SKM-1 treated with dmso at 0.1 percent for 144 hours (cell line): Measurements from ENCODE around the gene NKX1-2.

Source experiments
- DNase-seq: peaks from one replicate; lab custom pipeline; 2025; ENCODE audit not compliant: unreplicated experiment; lab: John Stamatoyannopoulos, UW

Gene NKX1-2

DNA sequence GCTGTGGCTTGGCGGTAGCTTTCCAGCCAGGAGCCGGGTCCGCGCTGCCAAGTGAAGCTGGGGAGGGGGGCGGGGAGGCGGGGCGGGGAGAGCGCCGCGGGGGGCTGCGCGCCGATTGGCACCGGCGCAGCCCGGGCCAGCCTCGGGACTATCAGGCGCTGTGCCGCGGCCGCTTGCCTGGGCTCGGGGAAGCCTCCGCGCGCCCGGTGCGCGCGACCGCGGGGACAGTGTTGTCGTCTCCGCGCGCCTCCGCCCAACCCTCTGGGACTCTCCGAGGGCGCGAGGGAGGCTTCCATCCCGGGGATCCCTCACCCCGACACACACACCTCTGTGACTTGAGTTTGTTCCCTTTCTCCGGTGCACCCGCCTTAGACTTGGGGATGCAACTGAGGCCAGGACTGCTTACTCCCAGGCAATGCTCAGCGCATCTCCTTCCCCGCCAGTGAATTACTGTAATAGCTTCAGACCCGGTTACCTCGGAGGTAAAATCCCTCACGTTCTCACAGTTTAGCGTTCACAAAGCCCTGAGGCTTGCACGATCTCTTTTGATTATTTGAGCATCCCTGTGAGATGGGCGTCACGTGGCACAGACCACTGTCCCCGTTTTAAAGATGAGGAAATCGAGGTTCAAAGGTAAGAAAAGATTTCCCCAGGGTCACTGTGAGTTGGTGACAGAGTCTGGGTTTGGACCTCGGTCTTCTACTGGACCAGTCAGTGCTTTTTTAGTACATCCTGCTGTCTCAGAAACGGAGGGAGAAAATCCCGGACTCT, at the start of gene NKX1-2:
TSS of gene NKX1-2 (minus strand) at position 24 of the 771 bp plus-strand sequence. CDS start 92 bp downstream, outside the sequence.
- DNase-seq = no peak

DNA sequence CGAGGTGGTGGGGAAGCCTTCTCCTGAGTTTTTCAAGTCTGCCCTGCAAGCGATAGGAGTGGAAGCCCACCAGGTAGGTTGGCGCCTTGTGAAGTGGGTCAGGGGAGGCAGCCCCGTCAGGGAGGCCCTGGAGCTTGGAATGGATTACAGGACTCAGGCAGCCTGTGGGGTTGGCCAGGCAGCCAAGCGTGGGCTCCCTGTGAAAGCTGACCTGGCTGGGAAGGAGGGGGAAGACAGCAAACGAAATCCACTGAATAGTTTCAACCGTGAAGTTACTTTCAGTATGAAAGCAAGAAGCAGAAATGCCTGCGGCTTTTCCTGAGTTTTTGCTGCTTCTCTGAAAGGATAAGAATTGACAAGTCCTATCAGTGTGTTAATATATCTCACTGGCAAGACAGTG, 48.2 kb upstream of the NKX1-2 start:
- DNase-seq = no peak

DNA sequence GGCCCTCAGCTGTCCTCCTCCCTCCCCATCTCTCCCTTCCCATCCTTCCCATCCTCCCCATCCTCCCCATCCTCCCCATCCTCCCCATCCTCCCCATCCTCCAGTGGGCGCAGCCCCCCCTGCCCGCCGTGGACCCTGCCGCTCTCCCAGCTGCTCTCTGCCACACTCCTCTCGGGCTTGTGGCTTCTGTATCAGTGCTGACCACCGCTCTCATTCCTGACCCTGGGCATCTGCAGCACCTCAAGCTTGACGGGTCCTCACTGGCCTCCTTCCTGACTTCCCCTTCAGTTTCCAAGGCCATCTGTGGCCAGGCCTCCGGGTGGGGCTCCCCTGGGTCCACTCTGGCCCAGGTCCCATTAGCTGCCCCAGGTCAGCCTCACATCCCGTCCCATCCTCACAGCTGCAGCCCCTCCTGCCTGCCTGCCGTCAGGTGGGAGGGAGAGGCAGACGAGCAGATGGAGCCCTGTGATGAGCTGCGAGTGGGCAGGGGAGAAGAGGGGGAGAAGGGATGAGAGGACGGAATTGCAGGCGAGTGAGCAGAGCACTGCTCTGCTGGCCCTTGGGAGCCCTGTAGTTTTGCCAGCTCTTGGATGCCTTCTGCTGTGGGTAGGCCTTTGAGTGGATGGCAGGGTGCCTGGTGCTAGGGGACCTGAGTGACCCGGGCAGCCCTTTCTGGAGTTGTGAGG, 47.5 kb upstream of the NKX1-2 start:
- no peak for DNase-seq

DNA sequence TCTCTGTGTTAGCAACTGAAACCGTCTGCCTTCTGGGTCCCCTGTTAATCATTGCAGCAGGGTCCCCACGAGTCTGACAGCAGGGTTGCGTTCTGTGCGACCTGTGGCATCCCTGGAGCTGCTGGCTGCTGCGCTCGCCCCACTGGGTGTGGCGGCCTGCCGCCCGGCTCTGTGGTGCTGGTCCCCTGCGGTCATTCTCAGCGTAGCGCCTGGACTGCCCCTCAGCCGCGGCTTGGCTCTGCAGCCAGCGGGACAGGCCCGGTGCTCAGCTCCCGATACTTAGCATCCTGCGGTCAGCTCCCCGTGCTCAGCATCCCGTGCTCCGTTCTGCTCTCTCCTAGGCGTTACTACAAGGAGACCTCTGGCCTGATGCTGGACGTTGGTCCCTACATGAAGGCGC, 46.8 kb upstream of the NKX1-2 start:
- DNase-seq = no peak

DNA sequence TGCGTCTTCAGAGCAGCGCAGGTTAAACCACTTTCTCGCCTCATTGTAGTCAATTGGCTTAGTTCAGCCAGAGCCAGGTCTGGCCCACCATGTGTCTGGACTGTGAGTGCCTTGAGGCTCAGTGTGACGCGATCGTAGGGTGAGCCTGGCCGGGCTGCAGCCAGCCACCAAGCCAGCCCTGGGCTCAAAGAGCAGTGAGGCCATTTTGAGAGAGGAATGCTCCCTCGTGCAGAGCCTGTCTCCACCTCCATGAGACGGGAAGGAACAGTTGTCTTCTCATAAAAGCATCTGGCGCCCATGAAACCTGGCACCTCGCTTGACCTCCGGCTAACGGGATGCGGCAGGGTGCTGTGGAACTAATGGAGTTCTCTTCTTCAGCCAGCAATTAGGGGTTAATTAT, 46.3 kb upstream of the NKX1-2 start:
- no peak for DNase-seq

DNA sequence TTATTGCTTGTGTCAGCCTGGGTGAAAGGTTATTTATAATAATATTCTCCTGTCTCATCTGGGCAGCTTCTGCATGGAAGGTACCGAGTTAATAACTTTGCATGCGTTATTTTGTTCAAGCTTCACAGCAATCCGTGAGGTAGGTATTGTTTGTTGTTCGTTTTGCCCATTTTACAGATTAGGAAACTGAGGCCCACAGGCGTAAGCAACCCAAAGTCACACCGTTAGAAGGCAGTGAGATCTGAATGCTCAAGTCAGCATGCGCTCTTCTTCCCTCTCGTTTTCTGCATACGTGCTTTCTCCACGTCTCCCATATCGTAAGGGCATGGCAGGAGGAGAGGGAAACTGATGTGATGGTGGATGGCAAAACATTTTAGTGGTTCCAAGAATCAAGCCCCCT, 45.9 kb upstream of the NKX1-2 start:
- no peak for DNase-seq

DNA sequence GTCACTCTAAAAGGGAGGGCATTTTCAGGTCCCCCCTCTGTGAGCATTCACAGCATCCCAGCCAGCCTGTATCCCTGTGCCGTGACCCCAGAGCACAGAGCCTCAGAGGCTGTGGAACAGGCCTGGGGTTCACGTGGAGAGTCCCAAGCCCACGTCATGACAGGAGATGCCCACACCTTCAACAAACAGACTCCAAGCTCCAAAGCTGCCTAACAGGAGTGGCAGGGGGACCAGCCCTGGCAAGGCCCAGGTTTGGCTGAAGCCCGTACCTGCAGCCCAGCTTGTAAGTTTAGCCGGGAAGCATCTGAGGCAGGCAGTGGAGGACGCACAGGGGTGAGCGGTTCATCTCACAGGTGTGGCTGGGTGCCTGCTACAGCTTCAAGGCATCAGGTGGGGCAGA, 45.3 kb upstream of the NKX1-2 start:
- no peak for DNase-seq

DNA sequence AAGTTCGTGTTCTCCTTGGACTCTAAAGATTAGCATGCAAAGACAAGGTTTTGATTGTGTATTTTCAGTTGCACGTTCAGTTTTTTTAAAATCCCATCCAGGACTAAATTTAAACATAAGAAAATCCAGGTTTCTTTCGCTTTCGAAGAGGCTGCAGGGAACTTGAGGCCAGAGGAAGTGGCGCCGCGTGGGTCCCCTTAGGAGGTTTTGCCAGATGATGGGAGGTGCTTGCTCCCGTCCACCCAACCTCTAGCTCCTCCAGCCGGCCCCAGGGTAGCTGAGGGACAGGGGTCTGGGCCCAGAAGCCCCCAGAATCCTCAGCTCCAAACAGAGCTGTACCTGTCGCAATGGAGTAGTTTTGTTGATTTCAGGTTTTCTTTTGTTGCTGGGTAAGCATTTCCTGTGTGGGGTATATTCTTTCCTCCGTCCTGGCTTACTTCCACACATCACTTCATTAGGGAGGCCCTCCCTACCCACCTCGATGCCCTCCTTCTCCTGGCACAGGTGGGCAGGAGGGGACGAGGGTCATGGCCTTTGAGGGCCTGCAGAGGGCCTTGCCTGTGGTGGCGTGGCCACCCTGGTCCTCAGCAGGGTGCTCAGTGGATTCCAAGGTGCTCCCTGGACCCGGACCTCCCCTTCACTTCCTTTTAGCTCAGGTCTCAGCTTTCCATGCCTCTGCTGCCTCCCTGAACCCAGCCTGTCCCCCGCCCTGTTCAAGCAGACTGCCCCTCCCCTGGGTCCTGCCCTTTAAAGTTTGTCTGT, 44.4 kb upstream of the NKX1-2 start:
- no peak for DNase-seq

DNA sequence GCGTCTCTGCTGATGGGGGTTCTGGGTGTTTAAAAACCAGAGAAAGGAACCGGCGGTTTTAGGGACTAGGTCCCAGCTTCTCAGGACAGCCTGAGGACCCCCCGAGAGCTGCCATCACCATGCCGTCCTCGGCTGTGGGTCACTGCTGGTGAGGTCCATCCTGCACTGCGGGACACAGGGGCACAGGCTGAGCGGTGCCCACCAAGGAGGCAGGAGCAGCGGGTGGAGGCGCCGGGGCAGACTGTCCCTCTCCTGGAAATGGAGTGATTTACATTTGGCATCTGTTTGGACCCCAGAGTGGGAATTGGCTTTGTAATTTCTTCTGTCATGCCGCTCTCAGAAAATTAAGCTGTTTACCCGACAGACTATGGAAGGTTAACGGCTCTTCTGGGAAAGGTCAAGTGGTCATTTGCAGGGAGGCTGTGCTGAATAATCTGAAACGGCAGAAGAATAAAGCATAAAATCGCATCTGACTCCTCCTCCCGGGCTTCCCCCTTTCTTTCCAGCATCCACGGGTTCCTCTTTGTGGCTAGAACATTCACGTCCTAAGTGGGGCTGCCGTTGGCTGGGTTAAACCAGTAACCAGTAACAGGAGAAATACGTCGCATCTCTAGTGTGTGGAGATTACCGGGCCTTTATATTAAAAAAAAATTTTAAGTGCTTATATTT, 43.5 kb upstream of the NKX1-2 start:
- no peak for DNase-seq

DNA sequence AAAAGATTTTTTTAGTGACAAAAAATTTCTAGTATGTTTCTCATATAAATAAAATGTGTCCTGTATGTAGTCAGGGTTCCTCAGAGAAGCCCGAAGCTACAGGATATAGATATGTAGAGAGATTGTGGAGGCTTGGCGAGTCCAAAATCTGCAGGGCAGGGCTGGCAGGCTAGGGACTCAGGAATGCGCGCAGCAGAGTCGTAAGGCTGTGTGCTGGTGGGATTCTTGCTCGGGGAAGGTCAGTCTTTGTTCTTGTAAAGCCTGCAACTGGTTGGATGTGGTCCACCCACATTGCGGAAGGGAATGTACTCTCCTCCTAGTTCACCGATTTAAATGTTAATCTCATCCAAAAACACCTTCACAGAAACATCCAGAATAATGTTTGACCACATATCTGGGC, 42.4 kb upstream of the NKX1-2 start:
- no peak for DNase-seq

DNA sequence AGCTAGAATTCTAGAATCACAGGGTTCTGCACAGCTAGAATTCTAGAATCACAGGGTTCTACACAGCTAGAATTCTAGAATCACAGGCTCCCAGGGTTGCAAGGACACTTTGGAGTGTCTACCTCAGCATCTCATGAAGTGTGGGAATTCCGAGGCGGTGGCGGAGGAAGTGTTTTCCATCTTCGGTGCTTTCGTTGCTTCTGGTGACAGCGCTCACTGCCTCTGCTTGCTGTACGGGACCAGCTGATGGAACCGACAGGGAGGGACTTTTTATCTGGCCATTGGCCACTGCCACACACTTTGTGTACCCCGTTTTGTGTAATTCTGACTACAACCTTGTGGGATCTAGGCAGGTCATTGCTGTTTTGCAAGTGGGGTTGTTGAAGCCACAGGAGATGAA, 41.3 kb upstream of the NKX1-2 start:
- DNase-seq = no peak

DNA sequence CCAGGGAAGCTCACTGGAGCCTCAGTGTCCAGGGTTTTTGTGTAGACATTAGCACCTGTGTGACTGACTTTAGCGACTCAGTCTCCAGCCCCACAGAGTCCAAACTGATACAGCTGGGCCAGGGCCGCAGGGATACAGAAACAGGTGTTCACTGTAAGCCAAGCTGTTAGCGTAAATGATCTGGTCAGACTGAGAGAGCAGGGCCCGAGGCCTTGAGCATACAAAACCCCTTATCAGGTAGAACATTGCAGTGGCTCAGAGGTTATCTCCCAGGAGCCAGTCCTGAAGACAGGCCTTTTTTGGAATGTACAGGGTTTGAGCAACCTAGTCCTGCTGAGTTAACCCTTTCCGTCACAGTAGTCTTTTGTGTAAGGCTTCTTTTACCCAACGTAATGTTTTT, 36.8 kb upstream of the NKX1-2 start:
- no peak for DNase-seq

DNA sequence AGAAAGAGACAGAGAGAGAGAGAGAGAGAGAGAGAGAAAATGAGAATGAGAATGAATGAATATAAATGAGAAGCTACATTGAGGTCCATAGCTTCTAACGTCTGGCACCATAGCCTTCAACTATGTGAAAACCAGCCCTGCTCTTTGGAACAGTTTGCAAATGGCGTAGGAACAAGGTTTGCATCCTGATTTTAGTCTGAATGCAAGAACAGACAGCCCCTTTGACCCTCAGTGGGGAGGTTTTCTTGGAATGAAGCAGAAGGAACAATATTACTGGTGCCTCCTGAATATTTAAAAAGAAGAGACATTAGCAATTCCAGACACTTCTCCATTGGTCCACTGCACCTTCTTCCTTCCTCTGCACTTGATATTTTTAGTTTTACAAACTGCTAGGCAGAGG, 34.8 kb upstream of the NKX1-2 start:
- DNase-seq = no peak

DNA sequence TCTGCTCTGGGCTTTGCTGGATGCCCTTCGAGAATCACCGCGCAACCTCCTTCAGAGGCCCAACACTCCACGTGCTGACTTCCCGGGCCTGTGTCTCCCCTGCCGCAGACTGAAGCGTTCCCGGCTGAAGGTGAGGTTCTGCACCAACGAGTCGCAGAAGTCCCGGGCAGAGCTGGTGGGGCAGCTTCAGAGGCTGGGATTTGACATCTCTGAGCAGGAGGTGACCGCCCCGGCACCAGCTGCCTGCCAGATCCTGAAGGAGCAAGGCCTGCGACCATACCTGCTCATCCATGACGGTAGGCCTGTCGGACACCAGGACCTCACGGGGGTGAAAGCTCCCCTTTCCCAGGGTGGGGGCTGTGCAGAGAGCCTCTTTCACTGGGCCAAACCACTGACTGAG, 34.2 kb upstream of the NKX1-2 start:
- DNase-seq = no peak

DNA sequence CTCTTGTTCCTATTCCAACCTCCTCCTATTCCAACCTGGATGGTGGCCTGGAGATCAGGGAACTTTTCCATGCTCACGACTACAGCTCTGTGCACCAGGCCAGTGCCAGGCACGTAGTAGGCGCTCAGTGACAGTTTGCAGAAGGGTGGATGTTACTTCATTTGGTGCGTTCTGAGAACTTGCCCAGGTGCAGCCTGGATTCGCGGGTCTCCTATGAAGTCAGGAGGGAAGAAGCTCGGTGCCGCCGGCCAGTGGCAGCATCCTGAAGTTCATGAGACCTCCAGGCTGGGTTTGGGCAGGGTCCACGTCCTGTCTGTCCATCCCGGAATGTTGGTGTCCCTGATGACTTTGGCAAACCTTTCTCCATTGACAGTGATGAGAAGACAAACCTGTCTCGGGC, 33.0 kb upstream of the NKX1-2 start:
- no peak for DNase-seq

DNA sequence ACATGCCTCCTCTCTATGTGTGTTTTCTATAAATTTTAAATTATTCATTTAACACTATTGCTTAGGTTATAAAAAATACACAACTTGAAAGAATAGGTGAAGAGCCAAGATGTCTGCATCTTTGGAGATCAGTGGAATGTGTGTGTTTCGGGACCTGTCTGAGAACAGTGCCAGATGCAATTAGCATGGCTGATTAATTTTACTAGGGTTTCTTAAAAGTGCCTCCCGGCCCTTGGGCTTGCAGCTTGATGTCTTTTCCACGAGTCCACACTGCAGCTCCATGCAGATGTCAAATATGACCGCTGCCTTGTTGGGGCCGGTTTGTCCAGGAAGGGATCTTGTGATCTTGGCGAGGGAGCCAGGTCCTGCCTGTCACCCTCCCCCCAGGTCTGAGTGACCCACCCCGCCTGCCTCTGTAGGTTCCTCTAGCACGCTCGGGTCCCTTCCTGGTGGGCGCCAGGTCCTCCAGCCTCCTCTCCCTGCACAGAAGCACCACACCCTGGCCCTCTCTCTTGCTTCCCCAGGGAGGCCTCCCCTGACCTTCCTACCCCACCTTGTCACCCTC, 32.5 kb upstream of the NKX1-2 start:
- no peak for DNase-seq

DNA sequence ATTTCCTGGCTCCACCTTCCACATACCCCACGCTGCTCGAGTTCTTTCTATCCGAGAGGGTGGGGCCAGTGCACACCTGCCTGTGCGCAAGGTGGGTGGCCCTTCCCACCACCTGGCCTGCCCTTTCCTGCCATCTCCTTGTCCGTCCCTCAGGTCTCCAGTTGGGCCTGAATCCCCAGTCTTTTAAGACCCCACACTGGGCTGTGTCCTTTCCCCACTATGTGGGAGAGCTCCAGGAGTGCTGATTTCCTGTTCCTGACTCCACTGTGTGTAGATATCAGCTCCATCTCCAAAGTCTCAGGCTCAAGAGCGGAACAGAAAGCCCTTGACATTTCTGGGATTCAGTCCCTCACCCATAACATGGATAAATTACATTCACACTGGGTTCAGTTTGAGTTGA, 31.9 kb upstream of the NKX1-2 start:
- no peak for DNase-seq

DNA sequence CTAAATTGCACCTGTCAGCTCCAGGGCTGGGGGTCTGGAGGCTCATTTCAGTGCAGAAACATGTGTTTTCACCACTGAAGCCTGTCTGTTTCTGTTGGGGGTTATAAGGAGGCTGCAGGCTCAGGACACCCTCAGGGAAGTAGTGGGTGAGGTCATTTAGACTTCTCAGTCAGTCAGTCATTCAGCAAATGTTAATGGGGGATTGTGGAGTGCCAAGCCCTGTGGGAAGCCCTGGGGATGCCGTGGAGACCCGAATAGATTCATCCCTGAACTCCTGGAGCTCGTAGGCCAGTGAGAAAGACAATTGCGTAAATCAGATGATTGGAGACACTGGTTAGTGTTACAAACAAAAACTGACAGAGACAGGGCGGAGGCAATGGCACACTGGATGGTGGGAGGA, 31.0 kb upstream of the NKX1-2 start:
- DNase-seq = no peak

DNA sequence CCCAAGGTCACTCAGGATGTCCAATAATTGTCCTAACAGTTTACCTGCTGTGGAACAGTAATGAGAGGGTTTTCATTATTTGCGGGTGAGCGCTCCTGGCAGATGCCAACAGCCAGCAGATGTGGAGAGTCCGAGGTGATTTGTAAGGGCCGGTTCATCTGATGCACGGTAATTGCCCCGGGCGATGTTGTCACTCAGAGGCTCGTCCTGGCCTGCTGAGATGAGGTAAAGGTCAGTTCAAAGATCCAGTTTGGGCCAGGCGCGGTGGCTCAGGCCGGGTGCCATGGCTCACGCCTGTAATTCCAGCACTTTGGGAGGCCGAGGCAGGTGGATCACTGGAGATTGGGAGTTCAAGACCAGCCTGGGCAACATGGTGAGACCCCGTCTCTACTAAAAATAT, 28.7 kb upstream of the NKX1-2 start:
- no peak for DNase-seq

DNA sequence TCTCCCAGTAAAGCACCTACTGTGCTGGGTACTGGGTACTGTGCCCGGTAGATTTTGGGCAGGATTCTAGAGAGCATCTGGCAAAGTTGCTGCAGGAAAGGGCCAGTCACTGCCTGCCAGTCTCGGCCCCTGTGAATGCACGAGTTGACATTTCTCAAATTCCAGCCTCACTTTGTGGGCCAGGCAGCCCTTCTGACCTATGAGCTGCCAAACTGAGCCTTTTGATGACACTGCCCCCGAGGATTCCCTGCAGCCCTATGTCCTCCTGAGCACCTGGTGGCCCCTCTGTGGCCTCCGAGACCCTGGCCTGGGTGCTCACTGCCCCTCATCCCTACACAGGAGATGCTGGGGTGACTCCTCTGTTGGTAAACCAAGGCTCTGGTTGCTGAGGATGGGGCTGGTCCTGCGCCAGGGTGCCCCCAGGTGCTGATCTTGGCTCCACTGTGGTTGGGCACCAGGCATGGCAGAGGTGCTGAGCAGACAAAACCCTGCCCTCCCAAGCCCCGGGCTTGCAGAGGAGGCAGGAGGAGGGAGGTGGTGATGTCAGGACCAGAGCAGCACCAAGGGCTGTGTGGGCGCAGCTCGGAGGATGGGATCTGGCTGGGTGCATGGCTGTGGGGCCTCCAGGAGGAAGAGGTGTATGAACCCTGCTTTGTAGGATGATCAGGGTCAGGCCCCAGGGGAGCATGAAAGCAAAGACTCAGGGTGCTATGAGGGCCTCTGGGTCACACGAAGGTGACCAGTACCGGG, 28.0 kb upstream of the NKX1-2 start:
- DNase-seq = no peak
